Cardiac septum (tissue), 1 donor: ENCODE data around the gene ATAD1. TPM values are rescaled to one million over a fixed set of nuclear protein-coding genes. Genes with fewer than 3 reads are reported as not detected.

Experiments used
- total RNA-seq: library from RNA; stranded (reverse); fragmentation: NEBNext Ultra II Directional; extraction: Animal tissue kit (Norgen Biotek cat#: 25700); gene quantifications from one replicate; pipeline ENCODE4 v1.2.1, GENCODE V29; 2021
- donor health status: DM: no; HTN: no; CAD: no.

ATAD1 gene
- total RNA-seq, 1 donor from 2014 or later, result 92.0 TPM

Other genes with a start within 250 kb of the ATAD1 start
- gene PAPSS2, start 158.3 kb downstream of the ATAD1 start, total RNA-seq, result 4.6 TPM
- 0.24 TPM for gene KLLN, start 45.3 kb upstream of the ATAD1 start, total RNA-seq
- gene PTEN, start 45.4 kb upstream of the ATAD1 start, total RNA-seq, result 59.5 TPM